ENCODE results near the gene SRBD1.
A peak's percentile ranks its signal among the peaks of the same experiment; 100 is the strongest.

Gene SRBD1

GRCh38 chr2:45570671-45571334 is 40.3 kb downstream of the SRBD1 start:
- peaks cover 30% of the 10 kb centered on the region for H3K4me1 ChIP-seq (ENCODE audit: control insufficient read depth, insufficient read depth, low read length)
- H3K27me3 ChIP-seq (ENCODE audit: control insufficient read depth, insufficient read depth, low read length) = no peaks in the 10 kb centered on the region

DNA sequence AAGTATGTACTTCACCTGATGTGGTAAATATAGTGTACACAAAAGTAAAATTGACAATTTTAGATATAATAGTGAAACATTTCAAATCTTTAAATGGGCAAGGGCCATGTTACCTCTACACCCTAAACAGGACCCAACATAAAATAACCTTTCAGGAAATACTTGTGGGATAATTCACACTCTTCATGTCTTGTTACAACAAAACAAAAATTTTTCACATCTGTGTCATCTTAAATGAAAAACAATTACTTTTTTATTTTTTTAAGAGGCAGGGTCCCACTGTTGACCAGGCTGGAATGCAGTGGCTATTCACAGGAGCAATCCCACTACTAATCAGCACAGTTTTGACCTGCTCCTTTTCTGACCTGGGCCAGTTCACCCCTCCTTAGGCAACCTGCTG is 42.1 kb downstream of the SRBD1 start:
- H3K27me3 ChIP-seq (ENCODE audit: control insufficient read depth, insufficient read depth, low read length) = no peaks in the 10 kb centered on the region
- no peak overlapping the region for H3K9ac ChIP-seq (ENCODE audit: low read length)
- H3K4me3 ChIP-seq (ENCODE audit: low read depth, low read length) = no peak overlapping the region
- H3K4me1 ChIP-seq (ENCODE audit: control insufficient read depth, insufficient read depth, low read length) = peaks cover 30% of the 10 kb centered on the region
- H3K36me3 ChIP-seq (ENCODE audit: control insufficient read depth, insufficient read depth, low read length) = peaks cover 25% of the 10 kb centered on the region
- H3K27ac ChIP-seq (ENCODE audit: low read depth, low read length) = no peak overlapping the region; the same call in 1 of the 2 replicates
- no peaks in the 10 kb centered on the region for H3K9me3 ChIP-seq (ENCODE audit: control insufficient read depth, insufficient read depth, low read depth, low read length)

More at GRCh38 chr2:45570671-45571334, 40.3 kb downstream of the SRBD1 start:
- Histone ChIP-seq H3K9me3 (ENCODE audit: control insufficient read depth, insufficient read depth, low read depth, low read length) (no peaks in the 10 kb centered on the region), H3K9ac (ENCODE audit: low read length) (no peak overlapping the region), H3K4me3 (ENCODE audit: low read depth, low read length) (no peak overlapping the region), H3K36me3 (ENCODE audit: control insufficient read depth, insufficient read depth, low read length) (peaks cover 33% of the 10 kb centered on the region), H3K27ac (ENCODE audit: low read depth, low read length) (0 out of 2 replicates have a peak overlapping the region, but pooled peaks have one; percentile 64)

- no peaks in the 10 kb centered on the region for H3K9me3 ChIP-seq (ENCODE audit: control insufficient read depth, insufficient read depth, low read depth, low read length)
- no peak overlapping the region for H3K4me3 ChIP-seq (ENCODE audit: low read depth, low read length)
- peaks cover 18% of the 10 kb centered on the region for H3K36me3 ChIP-seq (ENCODE audit: control insufficient read depth, insufficient read depth, low read length)
- no peak overlapping the region for H3K27ac ChIP-seq (ENCODE audit: low read depth, low read length)
- H3K27me3 ChIP-seq (ENCODE audit: control insufficient read depth, insufficient read depth, low read length) = no peaks in the 10 kb centered on the region
- no peak overlapping the region for H3K9ac ChIP-seq (ENCODE audit: low read length)
- H3K4me1 ChIP-seq (ENCODE audit: control insufficient read depth, insufficient read depth, low read length) = peaks cover 30% of the 10 kb centered on the region
Observed at GRCh38 chr2:45567974-45568789, 42.9 kb downstream of the SRBD1 start.

DNA sequence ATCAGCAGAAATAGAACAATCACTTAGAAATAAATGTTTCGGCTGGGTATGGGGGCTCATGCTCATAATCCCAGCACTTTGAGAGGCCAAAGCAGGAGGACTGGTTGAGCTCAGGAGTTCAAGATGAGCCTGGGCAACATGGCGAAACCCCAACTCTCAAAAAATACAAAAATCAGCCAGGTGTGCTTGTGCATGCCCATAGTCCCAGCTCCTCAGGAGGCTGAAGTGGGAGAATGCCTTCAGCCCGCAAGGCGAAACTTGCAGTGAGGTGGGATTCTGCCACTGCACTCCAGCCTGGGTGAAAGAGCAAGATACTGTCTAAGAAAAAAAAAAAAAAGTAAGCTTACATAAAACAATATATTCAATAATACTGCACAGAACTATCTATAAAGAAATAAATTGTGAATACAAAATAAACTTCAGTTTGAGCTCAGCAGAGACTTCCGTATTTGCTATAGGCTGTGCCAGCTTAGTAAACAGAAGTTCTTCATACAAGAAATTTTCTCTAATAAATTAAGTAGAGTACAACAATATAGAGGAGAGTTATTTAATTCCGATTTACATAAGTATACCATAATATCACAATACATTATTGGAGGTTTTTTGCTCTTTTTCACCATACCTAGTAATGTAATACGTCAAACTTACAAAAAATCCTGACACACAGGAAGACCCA is 43.6 kb downstream of the SRBD1 start:
- H3K27ac ChIP-seq (ENCODE audit: low read depth, low read length) = no peak overlapping the region
- H3K9me3 ChIP-seq (ENCODE audit: control insufficient read depth, insufficient read depth, low read depth, low read length) = no peaks in the 10 kb centered on the region
- H3K27me3 ChIP-seq (ENCODE audit: control insufficient read depth, insufficient read depth, low read length) = no peaks in the 10 kb centered on the region
- no peak overlapping the region for H3K4me3 ChIP-seq (ENCODE audit: low read depth, low read length)
- H3K9ac ChIP-seq (ENCODE audit: low read length) = no peak overlapping the region
- H3K4me1 ChIP-seq (ENCODE audit: control insufficient read depth, insufficient read depth, low read length) = peaks cover 30% of the 10 kb centered on the region
- H3K36me3 ChIP-seq (ENCODE audit: control insufficient read depth, insufficient read depth, low read length) = peaks cover 10% of the 10 kb centered on the region; the same call in 1 of the 2 replicates

DNA sequence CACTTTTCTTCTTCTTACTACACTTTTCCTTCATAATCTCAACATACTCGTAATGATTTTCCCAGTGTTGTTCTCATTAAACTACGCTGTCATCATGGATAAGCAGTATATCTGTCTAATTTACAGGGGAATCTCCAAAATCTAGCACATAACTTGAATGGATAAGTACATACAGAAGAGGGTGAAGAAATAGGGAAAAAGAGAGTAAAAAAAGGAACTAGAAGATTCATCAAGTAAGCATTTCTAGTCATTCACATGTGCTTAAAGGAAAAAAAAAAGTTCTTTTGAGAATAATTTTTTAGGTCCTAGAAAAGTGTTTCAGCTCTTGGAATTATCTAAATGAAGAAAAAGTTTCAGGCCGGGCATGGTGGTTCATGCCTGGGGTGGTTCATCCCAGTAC is 51.6 kb downstream of the SRBD1 start:
- no peak overlapping the region for H3K9ac ChIP-seq (ENCODE audit: low read length)
- peaks cover 7% of the 10 kb centered on the region for H3K4me1 ChIP-seq (ENCODE audit: control insufficient read depth, insufficient read depth, low read length)
- H3K9me3 ChIP-seq (ENCODE audit: control insufficient read depth, insufficient read depth, low read depth, low read length) = no peaks in the 10 kb centered on the region
- no peak overlapping the region for H3K27ac ChIP-seq (ENCODE audit: low read depth, low read length)
- no peak overlapping the region for H3K4me3 ChIP-seq (ENCODE audit: low read depth, low read length)
- no peaks in the 10 kb centered on the region for H3K27me3 ChIP-seq (ENCODE audit: control insufficient read depth, insufficient read depth, low read length)
- no peaks in the 10 kb centered on the region for H3K36me3 ChIP-seq (ENCODE audit: control insufficient read depth, insufficient read depth, low read length)

GRCh38 chr2:45554742-45555140 is 56.3 kb downstream of the SRBD1 start:
- Histone ChIP-seq H3K4me3 (ENCODE audit: low read depth, low read length) (no peak overlapping the region), H3K36me3 (ENCODE audit: control insufficient read depth, insufficient read depth, low read length) (peaks cover 13% of the 10 kb centered on the region), H3K4me1 (ENCODE audit: control insufficient read depth, insufficient read depth, low read length) (peaks cover 11% of the 10 kb centered on the region), H3K27me3 (ENCODE audit: control insufficient read depth, insufficient read depth, low read length) (no peaks in the 10 kb centered on the region), H3K9ac (ENCODE audit: low read length) (no peak overlapping the region), H3K9me3 (ENCODE audit: control insufficient read depth, insufficient read depth, low read depth, low read length) (no peaks in the 10 kb centered on the region), H3K27ac (ENCODE audit: low read depth, low read length) (no peak overlapping the region)

DNA sequence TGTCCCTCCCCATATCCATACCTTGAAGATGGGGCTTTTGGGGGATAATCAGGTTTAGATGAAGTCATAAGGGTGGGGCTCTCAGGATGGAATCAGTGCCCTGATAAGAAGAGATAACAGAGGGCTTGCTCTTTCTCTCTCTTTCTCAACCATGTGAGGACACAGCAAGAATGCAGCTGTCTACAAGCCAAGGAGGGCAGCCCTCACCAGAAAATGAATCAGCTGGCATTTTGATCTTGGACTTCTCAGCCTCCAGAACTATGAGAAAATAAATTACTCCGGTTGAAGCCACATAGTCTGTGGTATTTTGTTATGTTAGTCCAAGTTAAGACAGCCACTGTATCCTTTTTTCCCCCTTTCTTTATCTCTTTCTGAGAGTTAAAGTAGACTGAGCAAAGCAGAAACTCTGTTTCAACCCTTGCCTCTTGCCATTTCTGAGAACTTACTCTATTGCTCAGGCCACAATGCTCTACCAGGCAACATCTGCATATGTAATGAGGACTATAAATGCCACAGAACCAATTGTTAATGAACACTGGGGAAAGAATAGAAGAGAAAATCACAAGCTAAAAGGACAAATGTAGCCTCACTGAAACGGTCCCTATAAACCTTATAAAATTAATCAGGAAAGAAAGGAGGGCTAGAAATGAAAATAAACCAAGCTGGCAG is 56.9 kb downstream of the SRBD1 start:
- no peaks in the 10 kb centered on the region for H3K9me3 ChIP-seq (ENCODE audit: control insufficient read depth, insufficient read depth, low read depth, low read length)
- H3K27ac ChIP-seq (ENCODE audit: low read depth, low read length) = no peak overlapping the region
- H3K27me3 ChIP-seq (ENCODE audit: control insufficient read depth, insufficient read depth, low read length) = no peaks in the 10 kb centered on the region
- H3K4me1 ChIP-seq (ENCODE audit: control insufficient read depth, insufficient read depth, low read length) = peaks cover 11% of the 10 kb centered on the region
- peaks cover 13% of the 10 kb centered on the region for H3K36me3 ChIP-seq (ENCODE audit: control insufficient read depth, insufficient read depth, low read length)
- H3K4me3 ChIP-seq (ENCODE audit: low read depth, low read length) = no peak overlapping the region
- no peak overlapping the region for H3K9ac ChIP-seq (ENCODE audit: low read length)

GRCh38 chr2:45551862-45552261 is 59.2 kb downstream of the SRBD1 start:
- peaks cover 11% of the 10 kb centered on the region for H3K4me1 ChIP-seq (ENCODE audit: control insufficient read depth, insufficient read depth, low read length)
- H3K9me3 ChIP-seq (ENCODE audit: control insufficient read depth, insufficient read depth, low read depth, low read length) = no peaks in the 10 kb centered on the region
- no peak overlapping the region for H3K9ac ChIP-seq (ENCODE audit: low read length)
- no peaks in the 10 kb centered on the region for H3K27me3 ChIP-seq (ENCODE audit: control insufficient read depth, insufficient read depth, low read length)
- peaks cover 20% of the 10 kb centered on the region for H3K36me3 ChIP-seq (ENCODE audit: control insufficient read depth, insufficient read depth, low read length)
- no peak overlapping the region for H3K4me3 ChIP-seq (ENCODE audit: low read depth, low read length)
- H3K27ac ChIP-seq (ENCODE audit: low read depth, low read length) = no peak overlapping the region

GRCh38 chr2:45545943-45546342 is 65.1 kb downstream of the SRBD1 start:
- Histone ChIP-seq H3K9me3 (ENCODE audit: control insufficient read depth, insufficient read depth, low read depth, low read length) (peaks cover 15% of the 10 kb centered on the region), H3K36me3 (ENCODE audit: control insufficient read depth, insufficient read depth, low read length) (peaks cover 46% of the 10 kb centered on the region), H3K27me3 (ENCODE audit: control insufficient read depth, insufficient read depth, low read length) (no peaks in the 10 kb centered on the region), H3K27ac (ENCODE audit: low read depth, low read length) (no peak overlapping the region), H3K9ac (ENCODE audit: low read length) (no peak overlapping the region), H3K4me1 (ENCODE audit: control insufficient read depth, insufficient read depth, low read length) (no peaks in the 10 kb centered on the region), H3K4me3 (ENCODE audit: low read depth, low read length) (no peak overlapping the region)

GRCh38 chr2:45543257-45543656 is 67.8 kb downstream of the SRBD1 start:
- H3K27ac ChIP-seq (ENCODE audit: low read depth, low read length) = no peak overlapping the region
- peaks cover 47% of the 10 kb centered on the region for H3K36me3 ChIP-seq (ENCODE audit: control insufficient read depth, insufficient read depth, low read length)
- no peaks in the 10 kb centered on the region for H3K27me3 ChIP-seq (ENCODE audit: control insufficient read depth, insufficient read depth, low read length)
- H3K9ac ChIP-seq (ENCODE audit: low read length) = no peak overlapping the region
- no peaks in the 10 kb centered on the region for H3K4me1 ChIP-seq (ENCODE audit: control insufficient read depth, insufficient read depth, low read length)
- no peak overlapping the region for H3K4me3 ChIP-seq (ENCODE audit: low read depth, low read length)
- H3K9me3 ChIP-seq (ENCODE audit: control insufficient read depth, insufficient read depth, low read depth, low read length) = peaks cover 17% of the 10 kb centered on the region
